ENCODE data around the gene NDUFB10.
A peak's percentile ranks its signal among the peaks of the same experiment; 100 is the strongest.
"Not testable (repeated sequence)": the region's sequence is repeated elsewhere in the genome, so short reads cannot be mapped to it uniquely, and the experiment has no call there.

Gene NDUFB10

DNA sequence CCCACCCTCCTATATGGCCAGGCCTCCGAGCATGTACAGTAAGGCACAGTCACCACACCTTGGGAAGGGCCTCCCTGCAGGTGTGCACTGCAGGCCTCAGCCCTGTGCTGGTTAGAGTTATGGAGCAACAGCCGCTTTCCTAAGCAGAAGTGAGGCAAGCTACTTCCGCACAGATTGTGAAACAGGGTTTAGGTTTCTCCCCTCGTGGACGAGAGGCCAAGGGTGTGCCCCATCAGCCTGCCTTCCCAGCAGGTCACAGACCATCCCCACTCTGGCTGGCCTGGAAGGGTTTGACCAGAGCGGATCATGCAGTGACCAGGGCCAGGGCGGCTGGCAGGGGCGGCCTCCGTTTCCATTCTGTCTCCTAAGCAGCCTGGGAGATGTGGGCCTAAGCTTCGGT lies 21.0 kb upstream of the NDUFB10 start:
- Histone ChIP-seq H3K27ac (no peak overlapping the region), H3K36me3 (peaks cover 40 to 46% (median 46%) of the 10 kb centered on the region in 3 donors), H3K4me3 (no peak overlapping the region), H3K4me1 (peaks cover 6 to 20% (median 13%) of the 10 kb centered on the region in 4 donors), H3K9me3 (no peaks in the 10 kb centered on the region), H3K27me3 (no peaks in the 10 kb centered on the region)
- DNase-seq, result no peak
- intact Hi-C loops (cut with DNase I; ENCODE audit: low total_unique reads), result no loop called here
- TF ChIP-seq, protein P1, sequence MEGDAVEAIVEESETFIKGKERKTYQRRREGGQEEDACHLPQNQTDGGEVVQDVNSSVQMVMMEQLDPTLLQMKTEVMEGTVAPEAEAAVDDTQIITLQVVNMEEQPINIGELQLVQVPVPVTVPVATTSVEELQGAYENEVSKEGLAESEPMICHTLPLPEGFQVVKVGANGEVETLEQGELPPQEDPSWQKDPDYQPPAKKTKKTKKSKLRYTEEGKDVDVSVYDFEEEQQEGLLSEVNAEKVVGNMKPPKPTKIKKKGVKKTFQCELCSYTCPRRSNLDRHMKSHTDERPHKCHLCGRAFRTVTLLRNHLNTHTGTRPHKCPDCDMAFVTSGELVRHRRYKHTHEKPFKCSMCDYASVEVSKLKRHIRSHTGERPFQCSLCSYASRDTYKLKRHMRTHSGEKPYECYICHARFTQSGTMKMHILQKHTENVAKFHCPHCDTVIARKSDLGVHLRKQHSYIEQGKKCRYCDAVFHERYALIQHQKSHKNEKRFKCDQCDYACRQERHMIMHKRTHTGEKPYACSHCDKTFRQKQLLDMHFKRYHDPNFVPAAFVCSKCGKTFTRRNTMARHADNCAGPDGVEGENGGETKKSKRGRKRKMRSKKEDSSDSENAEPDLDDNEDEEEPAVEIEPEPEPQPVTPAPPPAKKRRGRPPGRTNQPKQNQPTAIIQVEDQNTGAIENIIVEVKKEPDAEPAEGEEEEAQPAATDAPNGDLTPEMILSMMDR (IDR thresholded peaks at IDR 0.05), result no peak

DNA sequence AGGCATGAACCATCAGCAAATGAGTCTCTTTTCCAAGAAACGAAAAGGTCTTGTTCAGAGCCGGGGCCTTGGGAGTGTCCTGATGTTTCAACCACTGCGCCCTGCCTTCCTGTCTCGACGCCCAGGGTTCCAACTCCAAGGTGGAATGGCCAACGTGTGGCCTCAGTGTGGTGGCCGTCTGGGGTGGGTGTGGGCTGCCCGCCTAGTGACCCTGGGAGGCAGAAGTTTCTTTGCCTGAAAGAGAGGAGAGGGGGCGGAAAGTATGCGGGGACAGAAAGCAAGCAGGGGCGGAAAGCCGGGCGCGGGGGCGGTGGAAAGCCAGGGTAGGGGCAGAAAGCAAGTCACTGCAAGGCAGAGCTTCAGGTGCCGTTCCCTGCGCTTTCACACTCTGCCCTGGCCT lies 20.4 kb upstream of the NDUFB10 start:
- H3K4me1 ChIP-seq, result peaks cover 6 to 20% (median 14%) of the 10 kb centered on the region in 4 donors
- DNase-seq, result no peak
- TF ChIP-seq, protein P1 (IDR thresholded peaks at IDR 0.05), result no peak
- H3K27ac ChIP-seq, result no peak overlapping the region
- H3K27me3 ChIP-seq, result no peaks in the 10 kb centered on the region
- no peak overlapping the region for H3K4me3 ChIP-seq
- H3K9me3 ChIP-seq, result no peaks in the 10 kb centered on the region
- H3K36me3 ChIP-seq, result peaks cover 40 to 46% (median 46%) of the 10 kb centered on the region in 3 donors
- intact Hi-C loops (cut with DNase I; ENCODE audit: low total_unique reads), result no loop called here

DNA sequence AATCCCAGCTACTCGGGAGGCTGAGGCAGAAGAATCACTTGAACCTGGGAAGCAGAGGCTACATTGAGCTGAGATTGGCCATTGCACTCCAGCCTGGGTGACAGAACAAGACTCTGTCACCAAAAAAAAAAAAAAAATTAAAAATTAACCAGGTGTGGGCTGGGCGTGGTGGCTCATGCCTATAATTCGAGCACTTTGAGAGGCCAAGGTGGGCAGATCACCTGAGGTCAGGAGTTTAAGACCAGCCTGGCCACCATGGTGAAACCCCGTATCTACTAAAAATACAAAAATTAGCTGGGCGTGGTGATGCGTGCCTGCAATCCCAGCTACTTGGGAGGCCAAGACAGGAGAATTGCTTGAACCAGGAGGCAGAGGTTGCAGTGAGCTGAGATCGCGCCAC lies 19.5 kb upstream of the NDUFB10 start:
- DNase-seq; H3K27ac ChIP-seq; H3K27me3 ChIP-seq; intact Hi-C loops (cut with DNase I; ENCODE audit: low total_unique reads); H3K4me3 ChIP-seq; H3K9me3 ChIP-seq: not testable (repeated sequence)
- Histone ChIP-seq H3K36me3 (peaks cover 40 to 46% (median 46%) of the 10 kb centered on the region in 3 donors), H3K4me1 (peaks cover 6 to 21% (median 14%) of the 10 kb centered on the region in 4 donors)

DNA sequence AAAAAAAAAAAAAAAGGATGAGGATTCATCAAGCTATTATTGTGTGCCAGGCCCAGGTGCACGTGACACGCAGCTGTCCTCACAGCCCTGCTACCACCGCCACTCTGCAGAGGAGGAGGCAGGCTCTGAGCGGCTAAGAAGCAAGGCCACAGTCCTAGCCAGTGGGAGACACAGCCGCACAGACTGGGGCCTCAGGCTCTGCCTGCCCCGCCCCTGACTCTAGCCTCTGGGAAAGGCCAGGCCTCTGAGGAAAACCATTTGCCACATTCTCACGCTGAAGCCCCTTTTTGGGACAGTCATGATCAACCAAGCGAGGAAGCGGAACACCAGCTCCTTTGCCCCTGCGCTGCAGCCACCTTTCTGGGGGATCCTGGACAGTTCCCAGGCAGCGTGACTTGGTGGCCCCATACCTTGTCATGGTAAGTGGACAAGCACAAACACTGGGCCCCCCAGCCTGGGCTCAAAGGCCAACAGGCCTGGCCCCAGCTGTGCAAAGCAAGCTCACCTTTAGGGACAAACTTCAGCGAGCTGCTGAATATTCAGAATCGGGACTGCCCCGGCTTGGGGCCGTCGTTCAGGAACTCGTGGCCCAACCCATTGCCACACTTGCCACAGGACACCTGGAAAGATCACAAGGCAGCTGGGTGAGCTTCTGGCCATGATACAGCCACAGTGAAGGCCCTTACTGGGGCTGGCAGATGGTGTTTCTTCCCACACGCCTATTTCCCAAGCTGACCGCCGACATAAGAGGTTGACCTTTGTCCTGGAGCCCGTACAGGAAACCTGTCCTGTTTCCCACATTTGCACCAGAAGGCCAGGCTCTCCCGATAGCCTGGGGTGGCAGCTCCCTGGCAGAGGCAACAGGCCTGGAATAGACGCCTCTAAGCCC lies 18.8 kb upstream of the NDUFB10 start:
- TF ChIP-seq, protein P1 (IDR thresholded peaks at IDR 0.05), result no peak
- Histone ChIP-seq H3K4me1 (peaks cover 6 to 21% (median 14%) of the 10 kb centered on the region in 4 donors), H3K36me3 (peaks cover 40 to 46% (median 46%) of the 10 kb centered on the region in 3 donors), H3K27me3 (no peaks in the 10 kb centered on the region), H3K4me3 (no peak overlapping the region), H3K9me3 (no peaks in the 10 kb centered on the region), H3K27ac (no peak overlapping the region)
- DNase-seq, result no peak
- intact Hi-C loops (cut with DNase I; ENCODE audit: low total_unique reads), result no loop called here

DNA sequence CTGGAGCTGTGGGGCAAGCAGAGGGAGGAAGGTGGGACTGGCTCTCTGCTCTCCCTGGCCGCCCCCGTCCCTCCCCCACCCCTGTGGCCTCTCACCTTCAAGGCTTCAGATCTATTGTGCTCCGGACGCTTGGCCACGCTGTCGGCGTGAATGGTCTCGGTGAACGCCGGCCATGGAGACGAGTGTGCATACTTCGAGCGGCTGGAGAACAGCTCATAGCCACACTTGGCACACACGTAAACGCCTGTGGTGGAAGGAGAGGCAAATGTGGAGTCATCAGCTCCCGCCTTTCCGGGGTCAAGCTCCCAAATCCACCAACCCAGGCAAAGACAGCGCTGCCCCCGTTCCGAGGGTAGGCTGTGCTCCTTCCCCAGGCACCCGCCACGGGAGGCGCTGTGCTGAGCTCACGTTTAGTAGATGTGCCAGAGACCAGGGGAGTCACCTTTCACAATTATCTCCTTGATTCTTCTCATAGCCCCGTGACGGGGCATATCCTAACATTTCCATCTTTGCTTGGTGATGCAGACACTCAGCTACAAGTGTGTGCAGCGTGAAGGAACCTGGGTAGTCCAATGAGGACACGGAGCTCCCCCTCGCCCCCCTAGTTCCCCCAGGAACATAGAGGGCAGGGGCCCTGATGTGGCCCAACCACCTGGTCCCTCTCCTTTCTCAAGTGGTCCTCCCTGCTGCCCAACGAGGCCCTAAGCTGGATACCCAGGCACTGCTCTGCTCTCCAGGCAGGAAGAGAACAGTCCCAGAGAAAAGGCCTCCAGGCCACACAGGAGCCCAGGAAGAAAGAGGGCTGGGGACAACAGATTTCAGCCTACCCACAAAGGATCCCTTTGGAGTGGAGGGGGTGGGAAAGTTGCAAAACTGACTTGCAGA lies 17.9 kb upstream of the NDUFB10 start:
- peak in 1 of 2 donors; percentile 63 for DNase-seq
- Histone ChIP-seq H3K9me3 (no peaks in the 10 kb centered on the region), H3K27ac (peak overlapping the region; percentile 85 to 88), H3K4me3 (peak overlapping the region; percentile 82 to 92), H3K4me1 (peaks cover 6 to 21% (median 14%) of the 10 kb centered on the region in 4 donors), H3K36me3 (peaks cover 40 to 46% (median 46%) of the 10 kb centered on the region in 3 donors), H3K27me3 (no peaks in the 10 kb centered on the region)
- intact Hi-C loops (cut with DNase I; ENCODE audit: low total_unique reads), result no loop called here
- TF ChIP-seq, protein P1 (IDR thresholded peaks at IDR 0.05), result no peak

Data from tibial artery (tissue), 4 donors.